ENCODE measurements around the gene HDAC10. TPM values are rescaled to one million over a fixed set of nuclear protein-coding genes. Genes with fewer than 3 reads are reported as not detected.

The HDAC10 gene
- total RNA-seq, 4 donors from 2014 or later: 36.4 to 60.7 (median 45.7) TPM

DNA sequence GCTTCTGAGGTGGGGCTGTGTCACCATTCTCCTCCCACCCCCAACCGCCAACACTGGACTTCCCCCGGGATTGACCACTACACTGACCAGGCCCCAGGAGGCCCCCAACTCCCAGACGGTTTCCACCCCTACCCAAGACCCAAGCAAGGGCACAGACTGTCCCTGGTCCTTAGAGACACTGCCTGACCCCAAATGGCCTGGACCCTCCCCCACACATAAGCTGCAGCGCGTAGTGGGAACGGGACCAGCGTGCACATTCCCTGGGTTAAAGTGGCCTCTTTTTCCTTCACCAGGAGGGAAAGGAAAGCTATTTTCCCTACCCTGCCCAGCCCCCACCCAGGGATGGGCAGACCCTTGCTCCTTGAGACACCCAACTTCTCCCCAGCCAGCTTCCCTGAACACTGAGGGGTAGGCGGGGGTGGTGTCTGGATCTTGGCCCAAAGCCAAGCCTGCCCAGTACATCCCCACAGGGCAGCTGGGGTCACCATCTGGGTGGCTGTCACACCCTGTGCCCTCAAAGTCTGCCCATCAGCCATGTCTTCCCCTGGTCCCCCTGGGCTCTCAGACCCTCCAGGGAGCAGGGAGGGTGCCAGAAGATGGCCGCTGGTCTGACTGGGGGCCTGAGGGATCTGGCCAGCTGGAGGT is 12.0 kb upstream of the HDAC10 start:
- no peak for DNase-seq (ENCODE audit: low spot score in 2 of 2)
- 59 to 72% methylated on average over 9 of the region's 9 CpGs for WGBS, 2 donors
- intact Hi-C loops (cut with DNase I; ENCODE audit: low total_unique reads): no loop called here
- TF ChIP-seq, protein P1, sequence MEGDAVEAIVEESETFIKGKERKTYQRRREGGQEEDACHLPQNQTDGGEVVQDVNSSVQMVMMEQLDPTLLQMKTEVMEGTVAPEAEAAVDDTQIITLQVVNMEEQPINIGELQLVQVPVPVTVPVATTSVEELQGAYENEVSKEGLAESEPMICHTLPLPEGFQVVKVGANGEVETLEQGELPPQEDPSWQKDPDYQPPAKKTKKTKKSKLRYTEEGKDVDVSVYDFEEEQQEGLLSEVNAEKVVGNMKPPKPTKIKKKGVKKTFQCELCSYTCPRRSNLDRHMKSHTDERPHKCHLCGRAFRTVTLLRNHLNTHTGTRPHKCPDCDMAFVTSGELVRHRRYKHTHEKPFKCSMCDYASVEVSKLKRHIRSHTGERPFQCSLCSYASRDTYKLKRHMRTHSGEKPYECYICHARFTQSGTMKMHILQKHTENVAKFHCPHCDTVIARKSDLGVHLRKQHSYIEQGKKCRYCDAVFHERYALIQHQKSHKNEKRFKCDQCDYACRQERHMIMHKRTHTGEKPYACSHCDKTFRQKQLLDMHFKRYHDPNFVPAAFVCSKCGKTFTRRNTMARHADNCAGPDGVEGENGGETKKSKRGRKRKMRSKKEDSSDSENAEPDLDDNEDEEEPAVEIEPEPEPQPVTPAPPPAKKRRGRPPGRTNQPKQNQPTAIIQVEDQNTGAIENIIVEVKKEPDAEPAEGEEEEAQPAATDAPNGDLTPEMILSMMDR (IDR thresholded peaks at IDR 0.05): no peak
- TF ChIP-seq POLR2A (IDR thresholded peaks at IDR 0.05): no peak
- H3K4me3 ChIP-seq (ENCODE audit: low read depth, poor library complexity, severe bottlenecking): no peak overlapping the region

DNA sequence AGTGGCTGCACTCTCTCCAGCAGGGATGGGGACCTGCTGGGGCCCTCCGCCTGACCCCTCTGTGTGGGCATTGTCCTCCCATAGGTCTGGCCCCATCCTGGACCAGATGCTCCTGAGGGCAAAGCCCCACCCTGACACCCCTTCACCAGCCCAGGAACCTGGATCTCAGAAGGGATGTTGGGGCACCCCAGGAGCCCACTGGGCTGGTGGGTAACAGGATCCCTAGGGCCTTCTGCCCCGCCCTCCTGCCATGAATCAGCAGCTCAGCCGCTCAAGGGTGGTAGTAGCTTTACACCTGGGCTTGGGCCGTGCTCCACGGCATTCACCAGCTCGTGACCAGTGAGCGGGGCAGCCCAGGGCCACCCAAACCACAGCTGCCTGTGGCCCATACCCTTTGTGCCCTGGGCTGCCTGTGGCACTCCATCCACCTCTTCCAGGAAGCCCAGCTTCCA is 11.4 kb upstream of the HDAC10 start:
- WGBS, 2 donors: 52 to 53% methylated on average over 3 to 7 of the region's 7 CpGs
- intact Hi-C loops (cut with DNase I; ENCODE audit: low total_unique reads): no loop called here
- no peak for DNase-seq (ENCODE audit: low spot score in 2 of 2)
- H3K4me3 ChIP-seq (ENCODE audit: low read depth, poor library complexity, severe bottlenecking): no peak overlapping the region
- TF ChIP-seq, protein P1 (IDR thresholded peaks at IDR 0.05): no peak
- no peak for TF ChIP-seq POLR2A (IDR thresholded peaks at IDR 0.05)

DNA sequence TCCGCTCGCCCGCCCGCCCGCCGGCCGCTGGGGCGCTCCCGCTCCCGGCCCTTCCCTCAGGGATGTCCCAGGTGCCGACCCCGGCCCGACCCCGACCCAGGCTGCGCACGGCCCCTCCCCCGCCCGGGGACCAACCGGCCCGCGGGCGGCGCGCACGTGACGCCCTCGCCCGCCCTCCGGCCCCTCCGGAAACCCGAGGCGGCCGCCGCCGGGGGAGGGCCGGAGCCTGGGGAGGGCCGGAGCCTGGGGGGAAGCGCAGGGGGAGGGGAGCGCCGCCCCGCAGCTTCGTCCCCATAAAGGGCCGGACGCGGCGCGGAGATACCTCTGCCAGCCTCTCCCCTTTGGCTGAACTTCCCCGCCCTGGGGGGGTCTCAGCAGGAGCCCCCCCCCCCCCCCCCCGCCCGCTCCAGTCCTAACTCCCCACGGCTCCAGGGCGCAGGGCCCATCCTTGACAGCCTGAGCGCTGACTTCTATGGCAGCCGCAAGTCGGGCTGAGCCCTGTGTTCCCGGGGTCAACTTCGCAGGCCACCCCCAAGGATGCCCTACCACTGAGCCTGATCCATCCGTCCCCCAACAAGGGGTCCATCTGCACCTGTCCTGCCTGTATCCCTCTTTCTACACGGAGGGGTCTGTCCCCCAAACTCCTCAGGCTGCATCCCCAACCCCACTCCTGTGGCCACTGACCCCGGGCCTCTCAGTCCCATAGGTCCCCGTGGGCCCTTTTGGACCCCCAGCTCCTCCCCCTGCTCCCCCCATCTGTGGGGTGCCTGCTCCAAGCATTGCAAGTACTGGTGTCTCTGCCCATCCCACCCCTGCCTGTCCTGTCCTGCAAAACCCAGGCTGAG is 10.8 kb upstream of the HDAC10 start, which contains the start of gene MAPK12:
TSS of gene MAPK12 (minus strand) at position 69 of the 845 bp plus-strand sequence. CDS start 174 bp downstream, outside the sequence.
- H3K4me3 ChIP-seq (ENCODE audit: low read depth, poor library complexity, severe bottlenecking): no peak within 1 kb of the TSS
- intact Hi-C loops (cut with DNase I; ENCODE audit: low total_unique reads): no loop called here
- TF ChIP-seq, protein P1 (IDR thresholded peaks at IDR 0.05): no peak
- DNase-seq (ENCODE audit: low spot score in 2 of 2): no peak
- WGBS, 2 donors: 6 to 24% methylated on average over 6 to 42 of the region's 61 CpGs

DNA sequence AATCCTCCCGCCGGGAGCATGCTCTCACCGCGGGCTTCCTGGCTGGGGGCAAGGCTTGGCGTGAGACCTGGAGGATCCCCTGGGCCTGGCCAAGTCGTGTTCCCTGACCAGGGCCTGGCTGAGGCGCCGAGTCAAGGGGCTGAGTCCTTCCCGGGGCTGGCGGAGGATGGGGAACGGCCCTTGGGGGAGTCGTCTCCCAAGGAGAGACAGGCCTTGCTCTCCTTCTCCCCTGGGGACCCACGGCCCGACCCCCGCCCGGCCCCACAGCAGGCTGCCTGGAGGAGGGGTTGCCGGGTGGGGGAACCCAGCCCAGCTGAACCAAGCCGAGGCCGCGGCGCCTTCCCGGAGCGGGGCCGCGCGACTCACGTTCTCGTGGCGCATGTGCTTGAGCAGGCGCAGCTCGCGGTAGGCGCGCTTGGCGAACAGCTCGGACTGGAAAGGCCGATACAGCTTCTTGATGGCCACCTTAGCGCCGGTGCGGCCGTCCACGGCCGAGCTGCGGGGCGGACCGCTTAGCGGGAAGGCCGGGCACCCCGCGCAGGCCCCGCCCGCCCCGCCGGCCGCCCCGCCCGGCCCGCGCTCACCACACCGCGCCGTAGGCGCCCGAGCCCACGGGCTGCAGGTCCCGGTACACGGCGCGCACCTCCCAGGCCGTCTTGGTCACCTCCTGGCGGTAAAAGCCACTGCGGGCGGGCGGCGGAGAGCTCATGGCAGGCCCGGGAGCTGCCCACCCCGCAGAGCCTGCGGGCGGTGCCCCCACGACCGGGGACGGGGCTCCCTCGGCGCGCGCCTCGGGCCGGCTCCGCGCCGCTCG is 9.9 kb upstream of the HDAC10 start:
- DNase-seq (ENCODE audit: low spot score in 2 of 2): no peak
- 2 to 3% methylated on average over 20 to 56 of the region's 92 CpGs for WGBS, 2 donors
- no peak overlapping the region for H3K4me3 ChIP-seq (ENCODE audit: low read depth, poor library complexity, severe bottlenecking)
- intact Hi-C loops (cut with DNase I; ENCODE audit: low total_unique reads): no loop called here
- TF ChIP-seq, protein P1 (IDR thresholded peaks at IDR 0.05): no peak
- no peak for TF ChIP-seq POLR2A (IDR thresholded peaks at IDR 0.05)

DNA sequence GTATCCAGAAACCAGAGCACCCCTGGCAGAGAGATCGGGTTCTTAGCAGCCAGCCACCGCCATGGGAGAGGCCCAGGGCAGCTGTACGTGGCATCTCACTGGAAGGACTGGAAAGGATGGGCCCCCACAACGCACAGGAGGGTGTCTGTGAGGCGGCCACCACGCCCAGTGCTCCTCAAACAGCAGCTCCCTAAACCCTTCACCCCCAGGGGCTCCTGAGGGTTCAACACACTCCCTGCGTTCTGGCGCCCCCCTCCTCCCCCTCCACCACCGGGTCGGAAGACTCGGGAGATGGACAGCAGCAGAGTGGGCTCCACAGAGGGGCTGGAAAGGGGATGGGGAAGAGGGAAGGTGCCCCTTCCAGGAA is 9.4 kb upstream of the HDAC10 start:
- 23% methylated on average over 9 to 10 of the region's 11 CpGs for WGBS, 2 donors
- TF ChIP-seq, protein P1 (IDR thresholded peaks at IDR 0.05): no peak
- intact Hi-C loops (cut with DNase I; ENCODE audit: low total_unique reads): no loop called here

More for the DNA sequence above, 9.4 kb upstream of the HDAC10 start:
- DNase-seq (ENCODE audit: low spot score in 2 of 2): no peak
- H3K4me3 ChIP-seq (ENCODE audit: low read depth, poor library complexity, severe bottlenecking): no peak overlapping the region
